ENCODE results near the gene ADGRL3.

ADGRL3 gene

GRCh38 chr4:61541459-61541858, 341.3 kb downstream of the ADGRL3 start:
- TF ChIP-seq CTCF (conservative IDR thresholded peaks at IDR 0.05; ENCODE audit: control insufficient read depth, insufficient read depth, low read depth, low read length): no peak
- no peak overlapping the region for H3K4me3 ChIP-seq (ENCODE audit: control insufficient read depth, low read depth, low read length)
- no peak for DNase-seq (ENCODE audit: low read depth)

GRCh38 chr4:61543976-61544375, 343.9 kb downstream of the ADGRL3 start:
- DNase-seq (ENCODE audit: low read depth): no peak
- TF ChIP-seq CTCF (conservative IDR thresholded peaks at IDR 0.05; ENCODE audit: control insufficient read depth, insufficient read depth, low read depth, low read length): no peak

GRCh38 chr4:61545902-61546480, 345.9 kb downstream of the ADGRL3 start:
- H3K4me3 ChIP-seq (ENCODE audit: control insufficient read depth, low read depth, low read length): no peak overlapping the region
- DNase-seq (ENCODE audit: low read depth): no peak
- no peak for TF ChIP-seq CTCF (conservative IDR thresholded peaks at IDR 0.05; ENCODE audit: control insufficient read depth, insufficient read depth, low read depth, low read length)

More at GRCh38 chr4:61543976-61544375, 343.9 kb downstream of the ADGRL3 start:
- H3K4me3 ChIP-seq (ENCODE audit: control insufficient read depth, low read depth, low read length): no peak overlapping the region

GRCh38 chr4:61549336-61549735, 349.2 kb downstream of the ADGRL3 start:
- no peak for DNase-seq (ENCODE audit: low read depth)
- no peak overlapping the region for H3K4me3 ChIP-seq (ENCODE audit: control insufficient read depth, low read depth, low read length)
- TF ChIP-seq CTCF (conservative IDR thresholded peaks at IDR 0.05; ENCODE audit: control insufficient read depth, insufficient read depth, low read depth, low read length): no peak

GRCh38 chr4:61553557-61554125, 353.5 kb downstream of the ADGRL3 start:
- TF ChIP-seq CTCF (conservative IDR thresholded peaks at IDR 0.05; ENCODE audit: control insufficient read depth, insufficient read depth, low read depth, low read length): no peak
- H3K4me3 ChIP-seq (ENCODE audit: control insufficient read depth, low read depth, low read length): no peak overlapping the region
- DNase-seq (ENCODE audit: low read depth): no peak

- DNase-seq (ENCODE audit: low read depth): no peak
- TF ChIP-seq CTCF (conservative IDR thresholded peaks at IDR 0.05; ENCODE audit: control insufficient read depth, insufficient read depth, low read depth, low read length): no peak
- no peak overlapping the region for H3K4me3 ChIP-seq (ENCODE audit: control insufficient read depth, low read depth, low read length)
Observed at GRCh38 chr4:61555789-61556188, 355.7 kb downstream of the ADGRL3 start.
